Measurements from ENCODE around the gene GPATCH1.
"Not testable (repeated sequence)": the region's sequence is repeated elsewhere in the genome, so short reads cannot be mapped to it uniquely, and the experiment has no call there.

Gene GPATCH1

DNA sequence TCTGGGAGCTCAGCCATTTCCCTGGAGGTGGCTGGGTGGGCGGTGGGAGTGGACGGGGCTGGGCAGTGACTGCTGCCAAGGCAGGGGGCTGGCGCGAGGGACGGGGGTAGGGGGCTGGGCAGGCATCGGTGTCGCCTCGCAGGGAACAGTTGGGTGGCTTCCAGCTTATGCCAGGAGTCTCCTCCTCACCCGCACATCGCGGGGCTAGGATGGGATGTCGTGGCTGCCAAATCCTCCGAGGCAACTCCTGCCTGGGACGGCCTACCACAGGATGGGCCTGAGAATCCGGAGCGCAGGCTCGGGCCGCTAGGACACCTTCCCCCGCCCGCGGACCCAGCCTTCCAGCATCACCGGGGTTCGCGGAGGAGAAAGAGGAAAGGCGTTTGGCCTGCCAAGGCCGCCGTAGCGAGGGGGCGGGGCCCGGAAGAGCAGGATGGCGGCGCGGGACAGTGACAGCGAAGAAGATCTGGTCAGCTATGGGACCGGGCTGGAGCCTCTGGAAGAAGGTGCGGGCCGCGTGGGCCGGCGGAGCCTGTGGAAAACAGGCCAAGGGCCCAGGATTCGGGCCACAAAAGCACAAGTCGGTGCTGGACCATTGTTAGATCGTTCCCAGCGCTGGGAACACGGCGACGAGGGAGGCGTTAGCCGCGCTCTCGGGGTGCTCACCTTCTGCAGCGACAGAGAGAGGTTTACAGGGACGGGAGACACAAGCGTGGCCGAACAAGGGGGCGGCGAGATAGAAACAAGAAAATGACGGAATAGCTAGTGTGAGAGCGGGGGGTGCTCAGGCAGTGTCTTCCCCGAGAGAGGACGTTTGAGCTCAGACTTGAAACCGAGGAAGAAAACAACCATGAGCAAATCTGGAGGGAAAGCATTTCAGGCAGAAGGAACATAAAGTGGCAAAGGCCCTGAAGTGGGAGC, at the start of gene GPATCH1:
Gene GPATCH1 (plus strand): TSS at position 421 of the 921 bp plus-strand sequence. CDS start 13 bp downstream, at position 434.
- DNase-seq (ENCODE audit: low spot score): peak; percentile 96

- no peak for DNase-seq (ENCODE audit: low spot score)
These were observed 48.7 kb upstream of the GPATCH1 start for GRCh38 chr19:33032218-33032781.

GRCh38 chr19:33035461-33035860, 45.5 kb upstream of the GPATCH1 start:
- DNase-seq (ENCODE audit: low spot score): no peak

DNA sequence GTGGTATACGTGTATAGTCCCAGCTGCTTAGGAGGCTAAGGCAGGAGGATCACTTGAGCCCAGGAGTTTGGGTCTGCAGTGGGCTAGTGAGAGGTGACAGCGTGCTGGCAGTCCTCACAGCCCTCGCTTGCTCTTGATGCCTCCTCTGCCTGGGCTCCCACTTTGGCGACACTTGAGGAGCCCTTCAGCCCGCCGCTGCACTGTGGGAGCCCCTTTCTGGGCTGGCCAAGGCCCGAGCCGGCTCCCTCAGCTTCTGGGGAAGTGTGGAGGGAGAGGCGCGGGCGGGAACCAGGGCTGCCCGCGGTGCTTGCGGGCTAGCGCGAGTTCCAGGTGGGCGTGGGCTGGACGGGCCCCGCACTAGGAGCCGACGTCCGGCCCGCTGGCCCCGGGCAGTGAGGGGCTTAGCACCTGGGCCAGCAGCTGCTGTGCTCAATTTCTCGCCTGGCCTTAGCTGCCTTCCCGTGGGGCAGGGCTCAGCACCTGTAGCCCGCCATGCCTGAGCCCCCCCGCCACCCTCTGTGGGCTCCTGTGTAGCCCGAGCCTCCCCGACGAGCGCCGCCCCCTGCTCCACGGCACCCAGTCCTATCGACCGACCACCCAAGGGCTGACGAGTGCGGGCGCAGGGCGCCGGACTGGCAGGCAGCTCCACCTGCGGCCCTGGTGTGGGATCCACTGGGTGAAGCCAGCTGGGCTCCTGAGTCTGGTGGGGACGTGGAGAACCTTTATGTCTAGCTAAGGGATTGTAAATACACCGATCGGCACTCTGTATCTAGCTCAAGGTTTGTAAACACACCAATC, 44.4 kb upstream of the GPATCH1 start:
- DNase-seq (ENCODE audit: low spot score): not testable (repeated sequence)

GRCh38 chr19:33037168-33038025, 43.6 kb upstream of the GPATCH1 start:
- not testable (repeated sequence) for DNase-seq (ENCODE audit: low spot score)

DNA sequence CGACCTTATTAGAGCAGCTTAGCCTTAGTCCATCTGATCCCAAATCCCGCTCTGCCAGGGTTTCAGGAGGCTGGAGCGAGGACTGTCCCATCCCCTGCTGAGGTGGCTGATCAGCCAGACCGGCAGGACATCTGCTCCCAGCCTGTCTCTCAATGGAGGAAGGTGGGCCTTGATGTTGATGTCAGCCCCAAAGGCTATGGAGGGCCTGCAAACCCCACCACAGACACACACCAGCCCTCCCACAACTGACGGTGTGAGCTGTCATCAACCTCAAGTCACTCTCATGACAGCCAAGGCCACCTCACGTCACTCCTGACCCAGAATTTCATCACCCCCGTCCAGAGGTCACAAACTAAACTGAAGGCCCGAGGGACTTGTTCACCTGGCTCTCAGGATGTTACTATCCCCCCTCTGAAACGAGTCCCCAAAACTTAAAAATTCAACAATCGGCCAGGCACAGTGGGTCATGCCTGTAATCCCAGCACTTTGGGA, 41.8 kb upstream of the GPATCH1 start:
- peak; percentile 49 for DNase-seq (ENCODE audit: low spot score)

GRCh38 chr19:33039815-33040214, 41.2 kb upstream of the GPATCH1 start:
- DNase-seq (ENCODE audit: low spot score): no peak

GRCh38 chr19:33040994-33041827, 39.8 kb upstream of the GPATCH1 start:
- no peak for DNase-seq (ENCODE audit: low spot score)

DNA sequence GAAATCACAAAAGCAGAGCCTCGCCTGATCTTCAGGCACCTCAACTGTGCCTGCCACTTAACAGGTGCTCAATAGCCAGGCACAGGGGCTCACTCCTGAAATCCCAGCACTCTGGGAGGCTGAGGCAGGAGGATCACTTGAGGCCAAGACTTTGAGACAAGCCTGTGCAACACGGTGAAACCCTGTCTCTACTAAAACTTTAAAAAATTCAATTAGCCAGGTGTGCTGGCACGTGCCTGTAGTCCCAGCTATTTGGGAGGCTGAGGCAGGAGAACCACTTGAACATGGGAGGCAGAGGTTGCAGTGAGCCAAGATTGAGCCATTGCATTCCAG, 39.2 kb upstream of the GPATCH1 start:
- DNase-seq (ENCODE audit: low spot score): not testable (repeated sequence)

GRCh38 chr19:33047422-33047821, 33.6 kb upstream of the GPATCH1 start:
- DNase-seq (ENCODE audit: low spot score): no peak

DNA sequence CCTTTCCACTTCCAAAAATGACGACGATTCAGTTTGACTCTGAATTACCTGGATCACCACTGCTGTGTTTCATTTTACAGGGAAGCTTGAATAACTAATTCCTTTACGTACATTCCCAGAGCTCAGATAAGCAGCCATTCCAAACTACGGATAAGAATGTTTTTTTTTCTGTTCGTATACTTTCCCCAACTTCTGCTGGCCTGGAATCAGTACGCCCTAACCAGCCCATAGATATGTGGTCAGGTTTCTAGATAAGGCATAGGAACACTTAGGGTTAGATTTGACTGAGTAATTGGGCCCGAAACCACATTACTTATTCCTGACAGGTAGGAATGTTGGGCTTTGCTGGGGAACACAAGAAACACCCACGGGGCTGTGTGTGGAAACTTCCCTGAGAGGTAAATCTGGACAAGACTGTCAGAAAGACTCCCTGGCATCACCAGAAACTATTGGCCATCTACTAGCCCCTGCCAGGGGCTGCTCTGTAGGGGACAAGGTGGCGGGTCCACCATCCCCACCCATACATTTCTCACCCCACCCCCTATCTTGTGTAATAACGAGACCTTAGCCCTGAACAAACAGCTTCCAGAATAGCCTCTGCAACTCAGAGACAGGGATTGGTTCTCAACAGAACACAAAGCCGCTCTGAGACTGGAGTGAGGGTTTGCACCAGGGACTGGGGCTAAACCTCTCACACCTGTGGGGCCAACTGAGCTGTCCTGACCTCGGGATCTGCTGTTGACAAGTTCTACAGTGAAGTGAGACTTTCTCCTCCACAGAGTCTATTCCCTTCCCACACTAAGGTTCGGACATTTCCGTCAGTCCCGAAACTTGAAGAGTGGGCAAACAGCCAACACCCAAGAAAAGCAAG, 31.9 kb upstream of the GPATCH1 start:
- no peak for DNase-seq (ENCODE audit: low spot score)

DNA sequence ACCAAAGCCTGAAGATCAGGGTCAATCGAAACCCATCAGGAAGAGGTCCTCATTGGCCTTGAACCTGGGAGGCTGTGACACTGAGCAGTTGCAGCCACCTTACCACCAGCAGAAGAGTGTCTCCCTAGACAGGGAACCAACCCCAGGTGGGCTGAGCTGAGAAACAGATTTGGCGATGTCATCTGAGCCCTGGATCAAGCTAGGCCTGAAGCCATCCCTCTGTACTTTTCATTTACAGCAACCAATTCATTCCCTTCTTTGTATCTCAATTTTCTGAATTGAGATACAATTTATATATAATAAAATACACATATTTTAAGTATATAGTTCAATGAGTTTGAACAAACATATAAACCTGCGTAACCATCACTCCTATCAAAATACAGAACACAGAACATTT, 30.9 kb upstream of the GPATCH1 start:
- no peak for DNase-seq (ENCODE audit: low spot score)

GRCh38 chr19:33052352-33052972, 28.5 kb upstream of the GPATCH1 start:
- no peak for DNase-seq (ENCODE audit: low spot score)

DNA sequence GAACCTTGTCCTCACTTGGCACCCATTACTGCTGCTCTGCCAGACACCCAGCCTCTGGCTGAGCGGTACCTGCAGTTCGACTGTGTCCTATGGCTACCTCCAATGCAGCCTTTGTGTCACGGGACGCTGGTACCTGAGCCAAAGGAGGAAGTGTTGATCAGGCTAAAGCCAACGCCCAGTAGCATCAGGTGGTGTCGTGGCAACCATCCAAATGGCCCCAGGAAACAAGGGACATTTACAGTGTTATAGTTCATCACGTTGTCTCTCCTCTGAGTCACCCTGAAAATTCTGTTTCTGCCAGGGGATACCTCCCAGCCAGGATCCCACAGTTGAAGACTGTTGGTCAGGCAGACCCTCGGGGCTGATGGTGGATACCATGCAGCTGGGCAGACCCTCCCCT, 26.4 kb upstream of the GPATCH1 start:
- no peak for DNase-seq (ENCODE audit: low spot score)

GRCh38 chr19:33055718-33056117, 25.3 kb upstream of the GPATCH1 start:
- no peak for DNase-seq (ENCODE audit: low spot score)

GRCh38 chr19:33060586-33060985, 20.4 kb upstream of the GPATCH1 start:
- no peak for DNase-seq (ENCODE audit: low spot score)

DNA sequence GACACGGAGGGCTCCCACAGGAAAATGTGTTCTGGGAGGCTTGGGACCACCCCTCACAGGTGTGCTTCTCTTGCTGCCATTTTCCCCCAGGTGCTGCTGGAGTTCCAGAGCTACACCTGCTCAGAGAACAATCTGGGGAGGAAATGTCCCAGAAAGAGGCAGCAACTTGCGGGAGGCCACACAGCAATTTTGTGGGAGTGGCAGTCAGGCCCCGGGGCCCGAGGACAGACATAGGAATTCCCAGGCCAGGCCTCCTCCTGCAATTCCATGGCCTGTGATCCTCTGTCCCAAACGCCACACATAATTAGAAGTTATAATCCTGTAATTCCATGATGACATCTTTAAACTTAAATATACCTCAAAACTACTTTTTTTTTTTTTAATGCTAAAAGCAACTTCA, 18.1 kb upstream of the GPATCH1 start:
- no peak for DNase-seq (ENCODE audit: low spot score)

GRCh38 chr19:33063356-33063752, 17.6 kb upstream of the GPATCH1 start:
- no peak for DNase-seq (ENCODE audit: low spot score)

DNA sequence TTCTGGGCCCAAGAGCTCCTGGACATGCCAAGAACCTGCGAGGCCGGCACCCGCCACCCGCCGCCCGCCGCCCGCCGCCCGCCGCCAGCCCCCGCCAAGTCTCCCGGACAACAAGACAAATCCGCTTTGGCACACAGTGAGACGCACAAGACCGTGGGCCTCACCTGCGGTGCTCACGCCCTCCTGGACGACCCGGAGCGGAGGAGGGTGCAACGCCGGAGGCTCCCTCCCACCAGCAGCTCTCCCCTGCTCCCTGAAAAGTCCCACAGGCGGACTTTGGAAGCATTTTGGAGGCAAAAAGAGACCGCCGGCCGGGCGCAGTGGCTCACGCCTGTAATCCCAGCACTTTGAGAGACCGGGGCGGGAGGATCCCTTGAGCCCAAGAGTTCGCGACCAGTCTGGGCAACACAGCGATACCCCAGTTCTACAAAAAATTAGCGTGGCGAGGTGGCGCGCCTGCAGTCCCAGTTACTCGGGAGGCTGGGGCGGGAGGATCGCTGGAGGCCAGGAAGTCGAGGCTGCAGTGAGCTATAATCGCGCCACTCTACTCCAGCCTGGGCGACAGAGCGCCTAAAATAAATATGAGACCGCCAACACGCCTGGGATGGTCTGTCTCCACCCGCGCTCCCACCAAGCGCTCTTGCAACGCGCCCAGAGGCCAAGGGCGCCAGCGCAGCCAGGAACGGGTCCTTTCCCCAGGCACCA, 17.1 kb upstream of the GPATCH1 start:
- DNase-seq (ENCODE audit: low spot score): peak; percentile 64

All from D341Med (cell line).